ENCODE measurements around the gene GATA3.

GATA3 gene

DNA sequence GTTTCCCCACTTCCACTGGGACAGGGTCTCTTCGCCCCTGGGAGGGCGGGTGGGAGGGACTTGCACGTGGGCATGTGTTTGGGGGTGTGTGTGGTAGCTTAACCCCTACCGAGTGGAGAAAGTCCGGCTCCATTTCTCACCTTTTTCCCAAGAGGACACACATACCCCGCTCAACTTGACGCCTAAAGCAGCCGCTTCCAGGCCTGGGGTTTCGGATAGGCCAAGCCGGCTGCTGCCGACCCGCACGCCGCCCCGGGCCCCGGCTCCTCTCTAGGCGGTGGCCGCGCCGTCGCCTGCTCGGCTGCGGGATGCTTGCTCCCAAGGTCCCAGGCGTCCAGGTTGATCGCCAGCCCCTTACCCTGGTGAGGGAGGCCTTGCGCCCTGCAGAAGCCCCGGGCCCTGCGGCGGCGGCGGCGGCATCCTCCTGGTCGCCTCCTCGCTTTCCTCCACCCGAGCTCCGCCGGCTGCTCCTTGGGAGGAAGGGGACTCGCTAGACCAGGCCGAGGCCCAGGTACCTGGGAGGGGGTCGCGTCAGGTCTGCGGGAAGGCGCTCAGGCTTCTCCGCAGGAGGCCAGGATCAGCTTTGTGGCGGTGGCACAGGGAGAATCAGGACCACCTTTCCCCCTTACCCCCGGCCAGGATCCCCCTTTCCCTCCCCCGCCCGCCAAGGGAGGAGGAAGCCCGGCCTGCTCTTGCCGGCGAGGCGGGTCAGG, 3.2 kb upstream of the GATA3 start:
- no peak for DNase-seq (ENCODE audit: low read depth)

DNA sequence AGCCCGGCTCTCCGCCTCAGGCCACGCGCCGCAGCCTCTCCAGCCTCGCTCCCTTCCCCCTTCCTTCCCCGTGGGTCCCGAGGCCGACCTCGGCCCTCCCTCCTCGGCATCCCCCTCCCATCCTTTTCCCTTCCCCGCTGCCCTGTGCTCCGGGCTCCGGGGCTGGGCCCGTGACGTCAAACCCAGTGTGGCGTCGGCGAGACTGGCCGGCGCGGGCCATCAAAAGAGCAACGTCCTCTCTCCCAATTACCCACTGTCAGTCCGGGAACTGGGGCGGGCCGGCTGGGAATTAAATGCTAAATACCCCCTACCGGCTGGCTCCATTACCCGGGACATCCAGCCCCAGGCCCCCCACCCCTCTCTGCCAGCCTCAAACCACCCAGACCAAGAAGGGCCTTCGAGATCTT, 2.6 kb upstream of the GATA3 start:
- no peak for DNase-seq (ENCODE audit: low read depth)

DNA sequence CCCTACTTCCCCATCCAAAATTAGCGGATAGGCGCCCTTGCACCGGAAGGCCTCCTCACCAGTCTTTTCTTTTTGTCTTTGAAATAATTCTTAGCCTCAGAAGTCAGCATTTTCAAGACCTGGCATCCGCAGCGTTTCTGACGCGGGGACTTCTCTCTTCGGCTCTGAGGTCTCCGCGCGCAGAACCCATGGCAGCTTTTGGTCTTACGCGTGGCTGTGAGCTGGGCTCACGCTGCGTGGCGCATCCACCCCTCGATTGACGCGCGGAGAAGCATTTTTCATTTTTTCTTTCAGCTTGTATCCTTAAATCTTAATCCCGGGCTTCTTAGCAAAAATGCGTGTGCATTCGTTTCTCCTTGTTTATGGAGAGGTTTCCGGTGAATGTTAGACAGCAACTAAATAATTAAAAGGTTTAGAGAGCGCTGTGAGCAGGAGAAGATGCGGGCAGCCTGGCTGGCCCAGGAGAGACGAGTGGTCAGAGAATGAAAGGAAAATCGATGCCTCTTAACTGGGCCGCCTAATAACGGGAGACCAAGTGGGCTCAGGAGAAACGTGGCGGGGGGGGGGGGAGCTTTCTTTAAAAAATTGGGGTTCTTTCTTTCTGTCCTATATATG, 2.0 kb upstream of the GATA3 start:
- no peak for DNase-seq (ENCODE audit: low read depth)

DNA sequence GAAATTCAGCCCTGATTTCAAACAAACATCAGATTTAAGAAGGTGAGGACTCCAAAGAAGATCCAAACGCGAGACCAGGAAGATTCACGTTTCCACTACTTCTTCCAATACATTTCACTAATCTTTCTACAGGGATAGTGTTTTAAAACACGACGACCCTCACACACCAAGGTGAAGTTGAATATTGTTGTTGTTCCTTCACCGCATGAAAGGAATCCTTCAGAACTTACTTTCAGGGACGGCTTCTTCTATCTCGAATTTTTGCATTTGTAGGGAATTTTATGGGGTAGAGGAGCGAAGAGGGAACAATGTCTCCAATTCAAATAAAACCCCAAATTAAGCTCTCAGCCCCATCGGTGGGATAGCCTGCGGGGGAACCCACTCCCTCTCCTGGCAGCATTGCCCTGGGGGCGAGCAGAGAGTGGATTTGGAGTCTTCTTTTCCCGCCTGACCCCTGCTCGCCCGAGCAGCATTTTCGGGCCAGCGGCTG, 1.5 kb upstream of the GATA3 start:
- no peak for DNase-seq (ENCODE audit: low read depth)

DNA sequence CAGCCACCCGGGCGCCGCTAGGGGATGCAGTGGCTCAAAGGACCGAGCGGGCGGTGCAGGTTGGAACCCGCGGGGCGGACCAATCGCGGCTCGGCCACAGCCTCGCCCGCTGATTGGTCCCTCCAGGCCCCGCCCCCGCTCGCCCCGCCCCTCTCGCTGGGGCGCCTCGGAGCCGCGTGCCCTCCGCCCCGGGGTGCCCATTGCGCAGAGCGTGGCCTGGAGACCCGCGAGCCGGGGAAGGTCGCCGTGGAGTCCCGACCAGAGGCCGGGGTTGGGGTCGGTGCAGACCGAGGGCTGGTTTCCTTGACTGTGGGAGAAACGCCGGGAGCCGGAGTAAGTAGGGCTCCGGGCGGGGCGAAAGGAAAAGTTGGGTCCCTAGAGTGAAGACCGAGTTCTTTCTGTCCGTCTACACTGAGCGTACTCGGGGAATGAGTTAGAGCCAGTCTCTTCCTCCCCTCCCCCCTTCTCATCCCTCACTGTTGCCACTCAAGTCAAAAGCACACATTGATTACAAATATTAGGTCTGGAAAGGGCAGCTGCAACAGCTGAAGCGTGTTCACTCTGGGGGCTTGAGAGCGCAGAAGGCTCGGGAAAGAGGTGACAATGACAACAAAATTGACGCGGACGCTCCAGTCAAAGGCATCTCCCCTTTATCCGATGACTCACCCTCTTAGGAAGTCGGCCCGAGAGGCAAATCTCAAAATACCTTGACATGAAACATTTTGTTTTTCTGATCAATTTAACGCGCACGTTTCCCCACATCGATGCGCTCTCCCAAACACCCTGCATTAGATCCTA, 843 bp upstream of the GATA3 start:
- DNase-seq (ENCODE audit: low read depth): peak; percentile 89

DNA sequence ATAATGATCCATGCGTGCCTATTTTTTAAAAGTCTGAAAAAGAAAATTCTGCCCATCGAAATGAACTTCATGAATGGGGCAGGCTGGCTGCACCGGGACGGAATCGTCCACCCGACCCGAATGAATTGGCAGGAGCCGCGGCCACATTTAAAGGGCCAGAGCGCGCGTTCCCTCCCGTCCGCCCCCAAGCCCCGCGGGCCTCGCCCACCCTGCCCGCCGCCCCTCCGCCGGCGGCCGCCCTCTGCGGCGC, 319 bp upstream of the GATA3 start:
- no peak for DNase-seq (ENCODE audit: low read depth)

GRCh38 chr10:8055420-8056349, 1.2 kb downstream of the GATA3 start:
- no peak for DNase-seq (ENCODE audit: low read depth)

DNA sequence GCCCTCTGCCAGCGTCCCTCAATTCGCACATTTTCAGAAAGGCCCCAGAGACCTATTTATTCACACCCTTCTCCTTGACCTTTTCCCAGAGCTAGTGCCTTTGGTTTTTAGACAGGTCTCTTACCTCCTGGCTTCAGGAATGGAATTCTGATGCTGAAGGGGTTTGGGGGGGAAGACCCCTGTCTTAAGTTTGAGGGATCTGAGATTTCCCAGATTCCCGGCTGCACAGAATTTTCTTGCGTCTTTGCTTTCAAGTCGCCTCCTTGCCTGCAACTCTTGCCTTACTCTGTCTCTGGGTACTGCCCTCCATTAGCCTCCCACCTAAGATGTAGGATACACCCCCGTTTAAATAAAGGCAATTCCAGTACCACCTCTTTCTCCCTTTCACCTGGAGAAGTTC, 1.9 kb downstream of the GATA3 start:
- no peak for DNase-seq (ENCODE audit: low read depth)

DNA sequence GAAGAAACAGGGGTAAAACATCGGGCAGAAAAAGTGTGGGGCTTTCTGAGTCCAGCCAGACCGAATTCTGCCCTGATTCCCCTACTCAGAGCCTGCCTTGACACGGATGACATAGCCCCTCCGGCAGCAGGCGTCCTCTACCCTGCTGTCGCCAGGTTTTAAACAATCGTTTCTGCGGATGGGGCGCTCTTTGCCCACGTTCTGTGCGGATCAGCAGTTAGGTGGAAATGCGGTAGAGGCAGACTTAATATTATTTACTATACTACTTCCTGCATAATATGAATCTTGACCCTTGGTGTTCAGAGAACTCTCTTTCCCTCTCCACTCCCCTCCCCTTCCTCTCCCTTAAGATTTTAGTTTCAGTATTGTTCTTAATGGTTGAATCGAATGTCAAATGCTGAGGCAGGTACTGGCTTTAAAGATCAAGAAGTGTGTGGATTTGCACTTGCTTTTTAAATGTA, 2.4 kb downstream of the GATA3 start:
- no peak for DNase-seq (ENCODE audit: low read depth)

GRCh38 chr10:8057636-8058273, 3.3 kb downstream of the GATA3 start:
- no peak for DNase-seq (ENCODE audit: low read depth)

DNA sequence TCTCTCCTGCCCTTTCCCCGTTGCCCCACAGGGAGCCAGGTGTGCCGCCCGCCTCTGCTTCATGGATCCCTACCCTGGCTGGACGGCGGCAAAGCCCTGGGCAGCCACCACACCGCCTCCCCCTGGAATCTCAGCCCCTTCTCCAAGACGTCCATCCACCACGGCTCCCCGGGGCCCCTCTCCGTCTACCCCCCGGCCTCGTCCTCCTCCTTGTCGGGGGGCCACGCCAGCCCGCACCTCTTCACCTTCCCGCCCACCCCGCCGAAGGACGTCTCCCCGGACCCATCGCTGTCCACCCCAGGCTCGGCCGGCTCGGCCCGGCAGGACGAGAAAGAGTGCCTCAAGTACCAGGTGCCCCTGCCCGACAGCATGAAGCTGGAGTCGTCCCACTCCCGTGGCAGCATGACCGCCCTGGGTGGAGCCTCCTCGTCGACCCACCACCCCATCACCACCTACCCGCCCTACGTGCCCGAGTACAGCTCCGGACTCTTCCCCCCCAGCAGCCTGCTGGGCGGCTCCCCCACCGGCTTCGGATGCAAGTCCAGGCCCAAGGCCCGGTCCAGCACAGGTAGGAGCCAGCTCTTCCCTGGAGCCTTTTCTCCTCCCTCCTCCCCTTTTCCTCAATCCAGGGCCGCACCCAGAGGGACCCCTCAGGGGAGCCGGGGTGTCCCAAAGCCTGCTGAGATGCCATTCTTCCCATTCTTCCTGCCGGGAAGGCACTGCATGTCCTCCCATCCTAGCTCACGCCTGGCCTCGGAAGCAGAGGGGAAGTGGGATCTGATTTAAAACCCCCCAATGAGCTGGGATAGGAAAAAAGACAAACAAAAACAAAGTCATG, 4.0 kb downstream of the GATA3 start:
- no peak for DNase-seq (ENCODE audit: low read depth)

GRCh38 chr10:8059191-8059936, 4.9 kb downstream of the GATA3 start:
- no peak for DNase-seq (ENCODE audit: low read depth)

GRCh38 chr10:8060010-8060703, 5.7 kb downstream of the GATA3 start:
- no peak for DNase-seq (ENCODE audit: low read depth)

DNA sequence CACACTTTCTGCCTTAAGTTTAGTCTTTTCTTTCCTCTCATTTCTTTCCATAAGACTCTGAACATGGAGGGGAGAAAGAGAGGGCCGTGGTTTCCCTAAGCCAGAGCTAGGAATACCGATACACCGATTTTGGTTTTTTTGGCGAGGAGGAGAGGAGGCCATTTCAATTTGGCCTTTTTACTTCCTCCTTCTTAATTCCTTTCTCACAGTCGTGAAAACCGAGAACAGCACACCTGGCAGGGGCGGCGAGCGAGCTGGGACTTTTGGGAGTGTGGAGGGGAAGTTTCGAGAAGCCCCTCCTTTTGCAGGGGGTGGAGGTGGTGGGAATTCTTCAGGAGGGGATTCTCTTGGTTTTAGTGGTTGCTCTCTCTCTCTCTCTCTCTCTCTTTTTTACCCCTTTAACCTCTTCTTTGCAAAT, 6.2 kb downstream of the GATA3 start:
- no peak for DNase-seq (ENCODE audit: low read depth)

GRCh38 chr10:8061274-8062211, 7.1 kb downstream of the GATA3 start:
- no peak for DNase-seq (ENCODE audit: low read depth)

GRCh38 chr10:8063128-8063908, 8.8 kb downstream of the GATA3 start:
- no peak for DNase-seq (ENCODE audit: low read depth)

- DNase-seq (ENCODE audit: low read depth): no peak
Observed at GRCh38 chr10:8063935-8064334, 9.4 kb downstream of the GATA3 start.

Measured in stimulated activated CD8-positive, alpha-beta memory T cell treated with anti-CD3 and anti-CD28 coated beads, Interleukin-12 subunit alpha, Interleukin-12 subunit beta, amount 100 ng/mL, for 4 hours (primary cell).